PFSK-1 (cell line): ENCODE measurements around the gene HCN4. TPM values are rescaled to one million over a fixed set of nuclear protein-coding genes. Genes with fewer than 3 reads are reported as not detected.

Source experiments
- FOXP2 ChIP-seq: optimal IDR thresholded peaks from 2 replicates; pipeline ENCODE3; 2011; ENCODE audit warnings: borderline replicate concordance, control low read depth, inconsistent platforms; ENCODE audit not compliant: insufficient read depth; ENCODE audit errors: extremely low read length, extremely low read depth
- POLR2AphosphoS5 ChIP-seq: IDR thresholded peaks from 2 replicates; pipeline ENCODE4 v1.6.1; 2012; ENCODE audit warnings: low read depth, mild to moderate bottlenecking, control low read depth, low read length, moderate library complexity
- REST ChIP-seq, 2 experiments: IDR thresholded peaks; 2 replicates each; pipeline versions ENCODE4 v1.6.1 to v1.8.0; 2011 to 2012; ENCODE audit warnings: low read depth in 2 of 2, low read length in 2 of 2, control low read depth in 1 of 2, inconsistent platforms in 1 of 2, mild to moderate bottlenecking in 1 of 2, moderate library complexity in 1 of 2; ENCODE audit not compliant: insufficient read depth in 1 of 2
- SIN3A ChIP-seq: IDR thresholded peaks from 2 replicates; pipeline ENCODE4 v1.6.1; 2012; ENCODE audit warnings: mild to moderate bottlenecking, low read length, moderate library complexity, borderline replicate concordance; ENCODE audit not compliant: insufficient read depth
- TAF1 ChIP-seq: IDR thresholded peaks from 2 replicates; pipeline ENCODE4 v1.6.1; 2012; ENCODE audit warnings: low read length, control low read depth, borderline replicate concordance; ENCODE audit not compliant: insufficient read depth
- polyA plus RNA-seq: library from polyadenylated mRNA; unstranded; fragments of >200 nt; gene quantifications from one replicate; pipeline ENCODE4 v1.2.1, GENCODE V29; 2012; ENCODE audit warnings: low read depth, missing spikeins; ENCODE audit not compliant: insufficient read length

Gene HCN4
- polyA plus RNA-seq = not detected

GRCh38 chr15:73368301-73369136 lies at the start of gene HCN4:
Gene HCN4 (minus strand): TSS chr15:73368958. CDS start chr15:73368270, 688 bp downstream.
- TF ChIP-seq POLR2AphosphoS5 (no peak), SIN3A (no peak), FOXP2 (no peak)

GRCh38 chr15:73414876-73415275 lies 46.1 kb upstream of the HCN4 start:
- TF ChIP-seq POLR2AphosphoS5 = no peak
- no peak for TF ChIP-seq TAF1
- no peak for TF ChIP-seq REST (IDR thresholded peaks at IDR 0.05; ENCODE audit: insufficient read depth in 1 of 2, low read depth in 2 of 2, low read length in 2 of 2)
- no peak for TF ChIP-seq FOXP2
- no peak for TF ChIP-seq SIN3A

- TF ChIP-seq TAF1 = no peak
- no peak for TF ChIP-seq POLR2AphosphoS5
- no peak for TF ChIP-seq SIN3A
- TF ChIP-seq FOXP2 = no peak
- TF ChIP-seq REST (IDR thresholded peaks at IDR 0.05; ENCODE audit: insufficient read depth in 1 of 2, low read depth in 2 of 2, low read length in 2 of 2) = no peak
Measured at GRCh38 chr15:73403171-73403570, 34.4 kb upstream of the HCN4 start.

GRCh38 chr15:73398861-73399260 lies 30.1 kb upstream of the HCN4 start:
- TF ChIP-seq TAF1 (no peak), SIN3A (no peak), POLR2AphosphoS5 (no peak), FOXP2 (no peak), REST (IDR thresholded peaks at IDR 0.05; ENCODE audit: insufficient read depth in 1 of 2, low read depth in 2 of 2, low read length in 2 of 2) (no peak)

- no peak for TF ChIP-seq SIN3A
- no peak for TF ChIP-seq REST (IDR thresholded peaks at IDR 0.05; ENCODE audit: insufficient read depth in 1 of 2, low read depth in 2 of 2, low read length in 2 of 2)
- no peak for TF ChIP-seq POLR2AphosphoS5
- no peak for TF ChIP-seq FOXP2
- TF ChIP-seq TAF1 = no peak
Measured at GRCh38 chr15:73397461-73397860, 28.7 kb upstream of the HCN4 start.
